RKO (cell line): ENCODE measurements around the gene DEFB113.
A peak's percentile ranks its signal among the peaks of the same experiment; 100 is the strongest.
"Not testable (repeated sequence)": the region's sequence is repeated elsewhere in the genome, so short reads cannot be mapped to it uniquely, and the experiment has no call there.

Experiments
- DNase-seq: peaks from one replicate; pipeline ENCODE4 v3.0.0-alpha.2; 2016; ENCODE audit warnings: low spot score

Gene DEFB113

GRCh38 chr6:49969605-49970004 is at the start of gene DEFB113:
Gene DEFB113 (minus strand): TSS chr6:49969625. CDS start chr6:49969625, 0 bp downstream.
- DNase-seq, result no peak

GRCh38 chr6:50007819-50008218 is 38.4 kb upstream of the DEFB113 start:
- DNase-seq, result peak; percentile 64

GRCh38 chr6:50003139-50003538 is 33.7 kb upstream of the DEFB113 start:
- no peak for DNase-seq

GRCh38 chr6:49995278-49995677 is 25.9 kb upstream of the DEFB113 start:
- no peak for DNase-seq

GRCh38 chr6:49988900-49989299 is 19.5 kb upstream of the DEFB113 start:
- DNase-seq, result no peak

GRCh38 chr6:49987749-49988148 is 18.3 kb upstream of the DEFB113 start:
- DNase-seq, result no peak

GRCh38 chr6:49986551-49986950 is 17.1 kb upstream of the DEFB113 start:
- DNase-seq, result no peak

GRCh38 chr6:49982046-49982445 is 12.6 kb upstream of the DEFB113 start:
- DNase-seq, result no peak

- DNase-seq, result peak; percentile 47
These were observed 11.5 kb upstream of the DEFB113 start for GRCh38 chr6:49980898-49981297.

- DNase-seq, result no peak
These were observed 10.2 kb upstream of the DEFB113 start for GRCh38 chr6:49979584-49979983.

GRCh38 chr6:49978332-49979226 is 9.2 kb upstream of the DEFB113 start:
- DNase-seq, result no peak

GRCh38 chr6:49966823-49967222 is 2.6 kb downstream of the DEFB113 start:
- no peak for DNase-seq

GRCh38 chr6:49966334-49966733 is 3.1 kb downstream of the DEFB113 start:
- no peak for DNase-seq

GRCh38 chr6:49964064-49964463 is 5.4 kb downstream of the DEFB113 start, which contains the start of gene DEFB114:
Gene DEFB114 (minus strand): TSS chr6:49964164. CDS start chr6:49964105, 59 bp downstream.
- no peak for DNase-seq

- DNase-seq, result no peak
These were observed 11.2 kb downstream of the DEFB113 start for GRCh38 chr6:49958180-49958579.

- DNase-seq, result no peak
These were observed 13.6 kb downstream of the DEFB113 start for GRCh38 chr6:49955847-49956246.

- DNase-seq, result no peak
These were observed 17.5 kb downstream of the DEFB113 start for GRCh38 chr6:49951926-49952325.

- no peak for DNase-seq
These were observed 19.0 kb downstream of the DEFB113 start for GRCh38 chr6:49950415-49950751.

GRCh38 chr6:49949062-49949461 is 20.4 kb downstream of the DEFB113 start:
- no peak for DNase-seq

GRCh38 chr6:49946835-49947234 is 22.6 kb downstream of the DEFB113 start:
- no peak for DNase-seq

- DNase-seq, result not testable (repeated sequence)
These were observed 25.4 kb downstream of the DEFB113 start for GRCh38 chr6:49944068-49944467.

GRCh38 chr6:49939993-49940498 is 29.4 kb downstream of the DEFB113 start:
- no peak for DNase-seq

GRCh38 chr6:49937811-49938210 is 31.6 kb downstream of the DEFB113 start:
- DNase-seq, result no peak

- DNase-seq, result no peak
These were observed 32.4 kb downstream of the DEFB113 start for GRCh38 chr6:49937017-49937416.
